ENCODE results near the gene HPRT1. TPM values are rescaled to one million over a fixed set of nuclear protein-coding genes. Genes with fewer than 3 reads are reported as not detected.

HPRT1 gene
- total RNA-seq, 4 donors from 2014 or later, result 11.6 to 19.4 (median 17.6) TPM

- no peaks in the 10 kb centered on the region for H3K27me3 ChIP-seq
- no peak overlapping the region for H3K4me3 ChIP-seq
- no peak for DNase-seq
Measured at GRCh38 chrX:134501941-134502340, 42.0 kb downstream of the HPRT1 start.

GRCh38 chrX:134502686-134503085 is 42.7 kb downstream of the HPRT1 start:
- H3K4me3 ChIP-seq, result no peak overlapping the region
- no peaks in the 10 kb centered on the region for H3K36me3 ChIP-seq
- H3K27ac ChIP-seq, result no peak overlapping the region
- TF ChIP-seq CTCF (IDR thresholded peaks at IDR 0.05), result no peak
- no peak for TF ChIP-seq POLR2A (IDR thresholded peaks at IDR 0.05)
- H3K27me3 ChIP-seq, result no peaks in the 10 kb centered on the region
- no peaks in the 10 kb centered on the region for H3K4me1 ChIP-seq
- H3K9me3 ChIP-seq, result no peaks in the 10 kb centered on the region
- no peak for DNase-seq

More at GRCh38 chrX:134501941-134502340, 42.0 kb downstream of the HPRT1 start:
- no peaks in the 10 kb centered on the region for H3K9me3 ChIP-seq
- no peaks in the 10 kb centered on the region for H3K4me1 ChIP-seq
- H3K27ac ChIP-seq, result no peak overlapping the region
- TF ChIP-seq POLR2A (IDR thresholded peaks at IDR 0.05), result no peak
- TF ChIP-seq CTCF (IDR thresholded peaks at IDR 0.05), result no peak
- no peaks in the 10 kb centered on the region for H3K36me3 ChIP-seq

- DNase-seq, result no peak
- Histone ChIP-seq H3K36me3 (no peaks in the 10 kb centered on the region), H3K4me3 (no peak overlapping the region), H3K27me3 (no peaks in the 10 kb centered on the region), H3K27ac (no peak overlapping the region), H3K4me1 (no peaks in the 10 kb centered on the region), H3K9me3 (no peaks in the 10 kb centered on the region)
- TF ChIP-seq CTCF (IDR thresholded peaks at IDR 0.05), result no peak
- TF ChIP-seq POLR2A (IDR thresholded peaks at IDR 0.05), result no peak
Measured at GRCh38 chrX:134512566-134512965, 52.6 kb downstream of the HPRT1 start.

- H3K4me3 ChIP-seq, result no peak overlapping the region
- TF ChIP-seq CTCF (IDR thresholded peaks at IDR 0.05) (no peak), POLR2A (IDR thresholded peaks at IDR 0.05) (no peak)
- no peaks in the 10 kb centered on the region for H3K9me3 ChIP-seq
- no peak for DNase-seq
- H3K4me1 ChIP-seq, result no peaks in the 10 kb centered on the region
- H3K36me3 ChIP-seq, result no peaks in the 10 kb centered on the region
- H3K27me3 ChIP-seq, result no peaks in the 10 kb centered on the region
- no peak overlapping the region for H3K27ac ChIP-seq
Measured at GRCh38 chrX:134513091-134513490, 53.1 kb downstream of the HPRT1 start.

GRCh38 chrX:134520860-134521390 is 61.0 kb downstream of the HPRT1 start:
- no peak for DNase-seq
- Histone ChIP-seq H3K9me3 (no peaks in the 10 kb centered on the region), H3K27ac (no peak overlapping the region), H3K36me3 (no peaks in the 10 kb centered on the region), H3K27me3 (no peaks in the 10 kb centered on the region), H3K4me3 (no peak overlapping the region), H3K4me1 (no peaks in the 10 kb centered on the region)
- TF ChIP-seq POLR2A (IDR thresholded peaks at IDR 0.05) (no peak), CTCF (IDR thresholded peaks at IDR 0.05) (peak in 4 of 6 experiments; percentile 31 to 65 (median 48))

- no peak overlapping the region for H3K4me3 ChIP-seq
- H3K27me3 ChIP-seq, result no peaks in the 10 kb centered on the region
- H3K4me1 ChIP-seq, result no peaks in the 10 kb centered on the region
- no peaks in the 10 kb centered on the region for H3K9me3 ChIP-seq
- H3K27ac ChIP-seq, result no peak overlapping the region
- no peak for TF ChIP-seq POLR2A (IDR thresholded peaks at IDR 0.05)
- H3K36me3 ChIP-seq, result no peaks in the 10 kb centered on the region
- no peak for DNase-seq
Measured at GRCh38 chrX:134524181-134524580, 64.2 kb downstream of the HPRT1 start.

All from Peyer's patch (tissue), 4 donors.